DOHH2 (cell line): ENCODE results near the gene TLX2.

Experiments
- EZH2phosphoT487 ChIP-seq: fragments of 200-600 bp; sonication (generic); IDR thresholded peaks from 2 replicates; pipeline ENCODE4 v1.6.1; 2017; ENCODE audit warnings: borderline replicate concordance, mild to moderate bottlenecking, antibody characterized with exemption, low read length, moderate library complexity, mixed read lengths
- TF ChIP-seq, protein P1 (sequence below): fragments of 200-600 bp; sonication (generic); IDR thresholded peaks from one replicate; pipeline ENCODE4 v1.5.1; 2014; ENCODE audit warnings: antibody characterized with exemption, mild to moderate bottlenecking, low read depth, low read length; ENCODE audit not compliant: poor library complexity, severe bottlenecking

DNA sequence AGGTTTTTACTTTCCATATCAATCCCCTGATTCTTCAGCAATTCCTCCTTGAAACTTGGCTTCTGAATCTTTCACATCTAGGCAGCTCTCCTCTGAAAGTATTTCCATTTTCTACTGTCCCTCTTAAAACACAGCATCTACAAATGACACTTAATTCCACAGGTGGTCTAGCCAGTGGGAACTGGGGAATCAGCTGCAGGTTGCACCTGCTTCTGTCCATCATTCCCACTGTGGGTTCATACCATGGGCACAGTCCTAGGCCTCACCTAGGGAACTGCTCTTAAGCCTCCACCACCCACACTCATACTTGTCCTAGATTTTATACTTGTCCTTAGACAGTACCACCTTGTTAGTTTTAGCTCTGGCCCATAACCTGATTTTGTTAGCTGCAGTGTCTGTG lies 37.3 kb downstream of the TLX2 start:
- TF ChIP-seq, protein P1, sequence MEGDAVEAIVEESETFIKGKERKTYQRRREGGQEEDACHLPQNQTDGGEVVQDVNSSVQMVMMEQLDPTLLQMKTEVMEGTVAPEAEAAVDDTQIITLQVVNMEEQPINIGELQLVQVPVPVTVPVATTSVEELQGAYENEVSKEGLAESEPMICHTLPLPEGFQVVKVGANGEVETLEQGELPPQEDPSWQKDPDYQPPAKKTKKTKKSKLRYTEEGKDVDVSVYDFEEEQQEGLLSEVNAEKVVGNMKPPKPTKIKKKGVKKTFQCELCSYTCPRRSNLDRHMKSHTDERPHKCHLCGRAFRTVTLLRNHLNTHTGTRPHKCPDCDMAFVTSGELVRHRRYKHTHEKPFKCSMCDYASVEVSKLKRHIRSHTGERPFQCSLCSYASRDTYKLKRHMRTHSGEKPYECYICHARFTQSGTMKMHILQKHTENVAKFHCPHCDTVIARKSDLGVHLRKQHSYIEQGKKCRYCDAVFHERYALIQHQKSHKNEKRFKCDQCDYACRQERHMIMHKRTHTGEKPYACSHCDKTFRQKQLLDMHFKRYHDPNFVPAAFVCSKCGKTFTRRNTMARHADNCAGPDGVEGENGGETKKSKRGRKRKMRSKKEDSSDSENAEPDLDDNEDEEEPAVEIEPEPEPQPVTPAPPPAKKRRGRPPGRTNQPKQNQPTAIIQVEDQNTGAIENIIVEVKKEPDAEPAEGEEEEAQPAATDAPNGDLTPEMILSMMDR: no peak
- no peak for TF ChIP-seq EZH2phosphoT487
